H1 (cell line): ENCODE results near the gene RENBP. TPM values are rescaled to one million over a fixed set of nuclear protein-coding genes. Genes with fewer than 3 reads are reported as not detected.

ENCODE experiments used
- MAFK ChIP-seq: IDR thresholded peaks from 2 replicates; pipeline ENCODE4 v1.6.1; 2012; ENCODE audit warnings: low read depth, mild to moderate bottlenecking, improper control_type of control experiment, low read length
- polyA plus RNA-seq, 7 experiments: library from polyadenylated mRNA; depleted of rRNA in 3 of 7; stranded (reverse) in 5 of 7; unstranded in 2 of 7; fragments of >200 nt in 5 of 7; fragments of 200-250 nt in 2 of 7; gene quantifications; 1 replicate in 5 of 7; 2 replicates in 1 of 7; 4 replicates in 1 of 7; pipeline versions ENCODE4 v1.2.1 to v1.2.3, GENCODE V29; 2011 to 2013; ENCODE audit warnings: missing spikeins in 2 of 7, mixed read lengths in 2 of 7
- total RNA-seq: library from RNA; stranded (reverse); fragmentation: NEBNext Ultra II Directional; extraction: Animal tissue kit (Norgen Biotek cat#: 25700); gene quantifications from 2 replicates; pipeline ENCODE4 v1.2.1, GENCODE V29; 2021

The RENBP gene
- total and polyA plus RNA-seq, 2 of the 8 experiments (the other 6 are each of a cell fraction or from before 2014, with no cell fraction given), result 12.4 to 21.8 TPM

- TF ChIP-seq MAFK, result no peak
These were observed 57.5 kb downstream of the RENBP start (continued) for GRCh38 chrX:153886915-153887314.
